SKM-1 treated with dmso at 0.1 percent for 144 hours (cell line): Measurements from ENCODE around the gene ROCK2.

Source experiments
- DNase-seq: peaks from one replicate; lab custom pipeline; 2025; ENCODE audit not compliant: unreplicated experiment; lab: John Stamatoyannopoulos, UW

ROCK2 gene

GRCh38 chr2:11312770-11313471 lies 31.5 kb downstream of the ROCK2 start:
- no peak for DNase-seq

GRCh38 chr2:11311543-11311942 lies 32.9 kb downstream of the ROCK2 start:
- DNase-seq, result no peak

- no peak for DNase-seq
Observed at GRCh38 chr2:11310212-11310611, 34.2 kb downstream of the ROCK2 start.

GRCh38 chr2:11309706-11310105 lies 34.7 kb downstream of the ROCK2 start:
- DNase-seq, result no peak

- DNase-seq, result no peak
Observed at GRCh38 chr2:11307764-11308415, 36.5 kb downstream of the ROCK2 start.

GRCh38 chr2:11305958-11306357 lies 38.5 kb downstream of the ROCK2 start:
- no peak for DNase-seq

GRCh38 chr2:11305338-11305737 lies 39.1 kb downstream of the ROCK2 start:
- DNase-seq, result no peak

- no peak for DNase-seq
Observed at GRCh38 chr2:11304476-11304875, 40.0 kb downstream of the ROCK2 start.

- DNase-seq, result no peak
Observed at GRCh38 chr2:11303290-11304013, 41.0 kb downstream of the ROCK2 start.

- DNase-seq, result no peak
Observed at GRCh38 chr2:11299439-11299838, 45.0 kb downstream of the ROCK2 start.

GRCh38 chr2:11298592-11298991 lies 45.8 kb downstream of the ROCK2 start:
- DNase-seq, result no peak

GRCh38 chr2:11296401-11296800 lies 48.0 kb downstream of the ROCK2 start:
- no peak for DNase-seq

- DNase-seq, result peak; percentile 67
Observed at GRCh38 chr2:11292464-11293255, 51.8 kb downstream of the ROCK2 start.

- no peak for DNase-seq
Observed at GRCh38 chr2:11290713-11291112, 53.7 kb downstream of the ROCK2 start.

GRCh38 chr2:11290211-11290610 lies 54.2 kb downstream of the ROCK2 start:
- no peak for DNase-seq

- no peak for DNase-seq
Observed at GRCh38 chr2:11288431-11288830, 56.0 kb downstream of the ROCK2 start.

- DNase-seq, result no peak
Observed at GRCh38 chr2:11286749-11287148, 57.7 kb downstream of the ROCK2 start.

- no peak for DNase-seq
Observed at GRCh38 chr2:11286323-11286722, 58.1 kb downstream of the ROCK2 start.

GRCh38 chr2:11285499-11285898 lies 58.9 kb downstream of the ROCK2 start:
- no peak for DNase-seq

GRCh38 chr2:11281186-11281585 lies 63.2 kb downstream of the ROCK2 start:
- no peak for DNase-seq

GRCh38 chr2:11280713-11281112 lies 63.7 kb downstream of the ROCK2 start:
- no peak for DNase-seq
